ENCODE measurements around the gene CALHM5.
A peak's percentile ranks its signal among the peaks of the same experiment; 100 is the strongest.
"Not testable (repeated sequence)": the region's sequence is repeated elsewhere in the genome, so short reads cannot be mapped to it uniquely, and the experiment has no call there.

Gene CALHM5

GRCh38 chr6:116511424-116512110 lies at the start of gene CALHM5:
TSS of gene CALHM5 (plus strand) at chr6:116511639. CDS start at chr6:116511697, 58 bp downstream.
- peak; percentile 37 for FAIRE-seq

- FAIRE-seq = no peak
Observed at GRCh38 chr6:116461932-116462885, 49.2 kb upstream of the CALHM5 start.

GRCh38 chr6:116463301-116463700 lies 48.1 kb upstream of the CALHM5 start:
- no peak for FAIRE-seq

GRCh38 chr6:116465246-116465645 lies 46.2 kb upstream of the CALHM5 start:
- FAIRE-seq = no peak

GRCh38 chr6:116467096-116467495 lies 44.3 kb upstream of the CALHM5 start:
- no peak for FAIRE-seq

GRCh38 chr6:116467514-116467913 lies 43.9 kb upstream of the CALHM5 start:
- FAIRE-seq = no peak

- no peak for FAIRE-seq
Observed at GRCh38 chr6:116468293-116468692, 43.1 kb upstream of the CALHM5 start.

- FAIRE-seq = no peak
Observed at GRCh38 chr6:116471531-116471930, 39.9 kb upstream of the CALHM5 start.

GRCh38 chr6:116472706-116473105 lies 38.7 kb upstream of the CALHM5 start:
- no peak for FAIRE-seq

GRCh38 chr6:116475141-116475540 lies 36.3 kb upstream of the CALHM5 start:
- FAIRE-seq = no peak

- no peak for FAIRE-seq
Observed at GRCh38 chr6:116476002-116476678, 35.3 kb upstream of the CALHM5 start.

- no peak for FAIRE-seq
Observed at GRCh38 chr6:116482780-116483179, 28.7 kb upstream of the CALHM5 start.

- no peak for FAIRE-seq
Observed at GRCh38 chr6:116483616-116484015, 27.8 kb upstream of the CALHM5 start.

- FAIRE-seq = no peak
Observed at GRCh38 chr6:116485559-116486184, 25.8 kb upstream of the CALHM5 start.

- FAIRE-seq = no peak
Observed at GRCh38 chr6:116491610-116492330, 19.7 kb upstream of the CALHM5 start.

- no peak for FAIRE-seq
Observed at GRCh38 chr6:116492331-116493067, 18.9 kb upstream of the CALHM5 start.

- FAIRE-seq = not testable (repeated sequence)
Observed at GRCh38 chr6:116495161-116495560, 16.3 kb upstream of the CALHM5 start.

- no peak for FAIRE-seq
Observed at GRCh38 chr6:116497113-116497676, 14.2 kb upstream of the CALHM5 start.

- FAIRE-seq = no peak
Observed at GRCh38 chr6:116500969-116501433, 10.4 kb upstream of the CALHM5 start.

- FAIRE-seq = no peak
Observed at GRCh38 chr6:116507324-116507723, 4.1 kb upstream of the CALHM5 start.

GRCh38 chr6:116508527-116508926 lies 2.9 kb upstream of the CALHM5 start:
- FAIRE-seq = no peak
